ENCODE data around the gene NRXN3.

- peak; percentile 58 to 86 (median 74) for TF ChIP-seq CTCF (IDR thresholded peaks at IDR 0.05)
- TF ChIP-seq POLR2A (IDR thresholded peaks at IDR 0.05): no peak
Observed at GRCh38 chr14:78566026-78566858, 396.1 kb downstream of the NRXN3 start.

All from heart left ventricle (tissue), 13 donors.